Colon (tissue), 2 donors: ENCODE results near the gene KCNMB2.
"Not testable (repeated sequence)": the region's sequence is repeated elsewhere in the genome, so short reads cannot be mapped to it uniquely, and the experiment has no call there.

Experiments
- FAIRE-seq: peaks from 2 replicates; lab custom pipeline; 2012; peaks lifted over from hg19 to GRCh38; lab: Jason Lieb, UNC
- donor health status: control.
- donor health status: control.

The KCNMB2 gene

DNA sequence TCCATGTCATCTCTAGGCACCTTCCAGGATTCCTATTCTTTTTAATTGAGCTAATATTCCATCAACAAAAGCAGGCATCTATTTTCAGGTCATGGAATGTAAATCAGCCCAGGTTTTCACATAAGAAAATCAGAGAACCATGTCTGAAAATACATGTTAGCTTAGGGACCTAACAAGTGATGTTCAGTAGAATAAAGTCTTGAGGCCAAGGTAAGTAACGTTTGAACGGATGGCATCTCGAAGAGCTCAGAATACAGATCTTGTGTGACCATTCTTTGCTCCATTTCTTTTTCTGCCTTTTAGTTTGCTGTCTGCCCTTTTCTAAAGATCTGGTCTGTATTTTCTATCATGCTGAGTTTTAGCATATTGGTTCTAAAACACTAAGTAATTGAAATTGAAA lies 16.5 kb upstream of the KCNMB2 start:
- no peak for FAIRE-seq

GRCh38 chr3:178520451-178520850 lies 15.8 kb upstream of the KCNMB2 start:
- FAIRE-seq, result no peak

GRCh38 chr3:178522200-178523052 lies 13.8 kb upstream of the KCNMB2 start:
- no peak for FAIRE-seq

- no peak for FAIRE-seq
Measured at GRCh38 chr3:178525251-178525650, 11.0 kb upstream of the KCNMB2 start.

DNA sequence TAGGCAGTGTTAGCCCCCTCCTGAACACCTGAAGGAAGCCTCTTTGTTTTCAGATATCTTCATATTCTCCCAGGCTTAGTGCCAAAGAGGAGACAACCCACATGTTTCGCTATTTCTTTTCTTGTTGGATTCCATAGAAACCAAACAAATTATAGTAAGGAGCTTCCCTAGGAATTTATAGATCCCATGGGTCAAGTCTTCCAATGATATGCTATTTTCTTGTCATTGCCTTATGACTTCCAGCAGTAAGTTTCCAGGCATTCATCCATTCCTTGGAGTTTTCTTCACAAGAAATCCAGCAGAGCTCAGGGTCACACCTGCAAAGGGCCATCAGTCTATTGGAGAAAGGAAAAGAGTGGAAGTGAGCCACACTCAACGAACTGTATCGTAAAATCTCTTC lies 9.9 kb upstream of the KCNMB2 start:
- FAIRE-seq, result no peak

GRCh38 chr3:178527981-178528380 lies 8.3 kb upstream of the KCNMB2 start:
- no peak for FAIRE-seq

- no peak for FAIRE-seq
Measured at GRCh38 chr3:178529606-178530225, 6.5 kb upstream of the KCNMB2 start.

- no peak for FAIRE-seq
Measured at GRCh38 chr3:178532476-178532875, 3.8 kb upstream of the KCNMB2 start.

DNA sequence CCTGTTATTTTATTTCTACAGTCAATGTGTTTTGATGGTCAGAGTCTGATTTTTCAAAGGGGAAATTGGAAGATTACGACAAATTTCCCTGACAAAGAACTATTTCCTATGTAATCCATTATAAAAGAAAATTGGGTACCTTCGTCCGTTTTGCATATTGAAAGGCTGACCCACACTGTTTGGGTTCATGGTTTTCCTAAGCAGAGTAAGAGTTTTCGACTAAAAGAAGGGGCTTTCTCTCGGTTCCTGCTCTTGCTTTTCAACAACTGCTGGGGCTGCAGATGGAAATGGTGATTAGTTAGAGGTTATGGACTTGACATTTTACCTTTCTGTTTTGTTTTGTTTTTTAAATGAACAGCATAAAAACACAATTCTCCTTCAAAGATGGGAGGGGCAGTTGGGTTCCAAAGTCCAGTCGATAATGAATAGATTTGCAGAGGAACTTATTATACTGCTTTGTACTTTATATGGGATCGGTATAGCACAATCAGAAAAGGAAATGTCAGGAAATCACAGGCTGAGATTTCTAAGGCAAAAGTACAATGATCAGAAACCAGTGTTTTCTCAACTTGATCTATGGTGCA lies 978 bp downstream of the KCNMB2 start:
- no peak for FAIRE-seq

GRCh38 chr3:178538056-178538455 lies 1.8 kb downstream of the KCNMB2 start:
- FAIRE-seq, result no peak

- no peak for FAIRE-seq
Measured at GRCh38 chr3:178540184-178540583, 3.9 kb downstream of the KCNMB2 start.

- FAIRE-seq, result no peak
Measured at GRCh38 chr3:178545337-178545736, 9.1 kb downstream of the KCNMB2 start.

GRCh38 chr3:178546079-178546478 lies 9.8 kb downstream of the KCNMB2 start:
- FAIRE-seq, result no peak

DNA sequence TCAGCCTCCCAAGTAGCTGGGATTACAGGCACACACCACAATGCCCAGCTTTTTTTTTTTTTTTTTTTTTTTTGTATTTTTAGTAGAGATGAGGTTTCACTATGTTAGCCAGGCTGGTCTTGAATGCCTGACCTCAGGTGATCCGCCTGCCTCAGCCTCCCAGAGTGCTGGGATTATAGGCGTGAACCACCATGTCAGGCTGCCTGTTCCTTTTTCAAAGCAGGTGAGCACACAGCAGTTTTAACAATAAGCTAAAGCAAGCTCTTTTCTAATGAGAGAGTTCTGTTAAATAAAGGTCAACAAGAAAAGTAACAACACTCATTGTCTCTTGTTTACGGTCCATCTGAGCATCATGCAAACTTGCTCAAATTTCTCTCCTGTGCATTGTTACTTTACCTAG lies 13.2 kb downstream of the KCNMB2 start:
- FAIRE-seq, result not testable (repeated sequence)

- no peak for FAIRE-seq
Measured at GRCh38 chr3:178551916-178552321, 15.7 kb downstream of the KCNMB2 start.

- FAIRE-seq, result no peak
Measured at GRCh38 chr3:178558637-178559036, 22.4 kb downstream of the KCNMB2 start.

- FAIRE-seq, result no peak
Measured at GRCh38 chr3:178560759-178561158, 24.5 kb downstream of the KCNMB2 start.

GRCh38 chr3:178561239-178561638 lies 25.0 kb downstream of the KCNMB2 start:
- FAIRE-seq, result no peak

DNA sequence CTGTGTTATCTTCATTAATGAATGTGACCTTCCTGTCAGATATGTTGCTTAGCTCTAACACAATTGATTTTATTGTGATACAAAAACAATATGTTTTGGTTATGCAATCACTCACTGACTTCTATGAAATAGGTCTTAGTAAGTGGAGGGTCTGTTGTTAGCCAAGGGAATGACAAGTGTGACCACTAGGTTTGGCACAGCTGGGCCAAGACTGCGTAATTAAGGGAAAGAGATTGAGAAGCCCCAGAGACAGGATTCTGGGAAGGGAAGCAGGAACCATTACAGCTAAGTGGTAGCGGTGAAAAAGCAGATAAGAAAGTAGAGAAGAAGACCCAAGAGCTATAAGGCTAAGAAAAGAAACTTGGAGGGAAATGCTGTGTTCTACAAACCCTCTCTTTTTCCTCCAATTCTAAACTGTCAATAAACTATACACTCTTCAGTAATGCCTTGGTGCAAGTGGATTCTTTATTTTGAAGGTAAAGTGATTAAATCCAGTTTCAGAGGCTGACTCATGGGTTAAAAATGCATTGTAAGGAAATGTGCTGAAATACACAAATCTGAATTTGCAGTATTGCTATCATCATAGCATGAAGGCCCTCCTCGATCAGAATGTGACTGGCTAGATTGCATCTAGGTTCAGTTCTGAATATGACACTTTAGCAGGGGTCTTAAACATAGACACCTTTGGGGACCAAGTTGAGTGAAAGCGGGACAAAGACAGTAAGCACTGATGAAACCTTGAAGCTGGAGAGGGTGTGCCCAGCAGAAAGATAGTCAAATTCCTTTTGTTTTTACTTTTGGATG lies 26.1 kb downstream of the KCNMB2 start:
- no peak for FAIRE-seq

- no peak for FAIRE-seq
Measured at GRCh38 chr3:178562947-178563232, 26.7 kb downstream of the KCNMB2 start.

DNA sequence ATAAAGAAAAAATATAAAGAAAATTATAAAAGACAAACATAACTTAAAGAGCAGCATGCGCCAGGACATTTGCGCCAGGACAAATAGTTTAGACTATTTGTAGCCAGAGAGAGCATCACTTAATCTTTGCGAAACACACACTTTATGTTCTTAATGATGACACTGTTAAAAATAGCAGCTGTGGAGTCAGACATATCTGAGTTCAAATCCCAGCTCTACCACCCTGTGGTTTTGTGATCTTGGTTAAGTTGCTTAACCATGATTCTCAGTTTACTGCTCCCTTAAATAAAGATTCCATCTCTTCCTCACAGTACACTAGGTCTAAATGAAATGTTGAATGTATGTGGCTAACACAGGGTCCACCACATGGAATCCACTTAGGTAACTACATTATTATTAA lies 31.4 kb downstream of the KCNMB2 start:
- FAIRE-seq, result no peak

- FAIRE-seq, result no peak
Measured at GRCh38 chr3:178568155-178568731, 32.0 kb downstream of the KCNMB2 start.
